CD14-positive monocyte (primary cell): Measurements from ENCODE around the gene VEPH1. TPM values are rescaled to one million over a fixed set of nuclear protein-coding genes. Genes with fewer than 3 reads are reported as not detected.

Source experiments
- DNase-seq, 3 donors: peaks; one replicate each; pipeline ENCODE4 v3.0.0-alpha.2; 2011 to 2022
- H2AFZ ChIP-seq: 2 replicates; pipeline ENCODE4 v1.6.0; 2012; ENCODE audit warnings: mild to moderate bottlenecking, low read depth, low read length, inconsistent platforms; ENCODE audit not compliant: insufficient read depth, poor library complexity, severe bottlenecking
- H3K27ac ChIP-seq, 2 donors: 1 replicate in 1 of 2; 2 replicates in 1 of 2; pipeline ENCODE4 v1.5.1; 2012 to 2013; ENCODE audit warnings: low read length in 2 of 2, control low read depth in 1 of 2, inconsistent platforms in 1 of 2, low read depth in 1 of 2, mild to moderate bottlenecking in 1 of 2
- H3K27me3 ChIP-seq, 2 donors: one replicate each; pipeline versions ENCODE4 v1.6.0 to v1.6.1; 2011 to 2013; ENCODE audit warnings: low read length in 2 of 2; ENCODE audit not compliant: control insufficient read depth in 2 of 2, insufficient read depth in 2 of 2
- H3K36me3 ChIP-seq, 2 donors: replicated peaks in 1 of 2; 1 replicate in 1 of 2; 2 replicates in 1 of 2; pipeline versions ENCODE4 v1.5.1 to v1.6.1; 2012 to 2013; ENCODE audit warnings: low read length in 2 of 2, control low read depth in 1 of 2, inconsistent platforms in 1 of 2, mild to moderate bottlenecking in 1 of 2; ENCODE audit not compliant: insufficient read depth in 2 of 2, control insufficient read depth in 1 of 2
- H3K4me1 ChIP-seq, 2 donors: 1 replicate in 1 of 2; 2 replicates in 1 of 2; pipeline versions ENCODE4 v1.5.1 to v1.6.1; 2012 to 2013; ENCODE audit warnings: low read length in 2 of 2, control low read depth in 1 of 2, inconsistent platforms in 1 of 2, mild to moderate bottlenecking in 1 of 2, moderate library complexity in 1 of 2; ENCODE audit not compliant: insufficient read depth in 2 of 2, control insufficient read depth in 1 of 2
- H3K4me2 ChIP-seq: replicated peaks from 2 replicates; pipeline ENCODE3; 2012; ENCODE audit warnings: low read length, moderate library complexity, mild to moderate bottlenecking; ENCODE audit not compliant: poor library complexity, severe bottlenecking; ENCODE audit errors: extremely low read depth
- H3K4me3 ChIP-seq, 3 experiments: fragments of 200-600 bp in 1 of 3; sonication (generic) in 1 of 3; replicated peaks in 1 of 3; 1 replicate in 2 of 3; 2 replicates in 1 of 3; pipeline ENCODE4 v1.5.1; 2011 to 2013; ENCODE audit warnings: low read length in 3 of 3, mild to moderate bottlenecking in 3 of 3, control low read depth in 2 of 3, low read depth in 2 of 3, inconsistent platforms in 1 of 3, moderate library complexity in 1 of 3
- H3K79me2 ChIP-seq: 2 replicates; pipeline ENCODE4 v1.6.0; 2012; ENCODE audit warnings: mild to moderate bottlenecking, control low read depth, inconsistent platforms, low read length, moderate library complexity; ENCODE audit not compliant: insufficient read depth
- H3K9ac ChIP-seq: 2 replicates; pipeline ENCODE4 v1.6.0; 2017; ENCODE audit warnings: low read length, mild to moderate bottlenecking; ENCODE audit not compliant: insufficient read depth, poor library complexity, severe bottlenecking
- H3K9me3 ChIP-seq, 2 donors: replicated peaks in 1 of 2; 1 replicate in 1 of 2; 2 replicates in 1 of 2; pipeline versions ENCODE4 v1.5.1 to v1.6.1; 2012 to 2013; ENCODE audit warnings: low read length in 2 of 2, control low read depth in 1 of 2; ENCODE audit not compliant: control insufficient read depth in 1 of 2, insufficient read depth in 1 of 2
- H4K20me1 ChIP-seq: 2 replicates; pipeline ENCODE4 v1.6.0; 2012; ENCODE audit warnings: mild to moderate bottlenecking, low read length, control low read depth, moderate library complexity; ENCODE audit not compliant: insufficient read depth
- H3K27ac Mint-ChIP-seq, 7 donors: one replicate each; pipeline ENCODE4 v1.8.0; 2020; ENCODE audit warnings: mild to moderate bottlenecking in 7 of 7, mixed read lengths in 7 of 7, moderate library complexity in 6 of 7, inconsistent platforms in 2 of 7
- H3K27me3 Mint-ChIP-seq, 3 donors: one replicate each; pipeline ENCODE4 v1.8.0; 2021 to 2022; ENCODE audit warnings: low read depth in 3 of 3, mild to moderate bottlenecking in 3 of 3, mixed read lengths in 3 of 3, moderate library complexity in 3 of 3, inconsistent platforms in 1 of 3
- H3K36me3 Mint-ChIP-seq, 2 donors: one replicate each; pipeline ENCODE4 v1.8.0; 2020; ENCODE audit warnings: mixed read lengths in 2 of 2, inconsistent platforms in 1 of 2, mild to moderate bottlenecking in 1 of 2
- H3K4me1 Mint-ChIP-seq: one replicate; pipeline ENCODE4 v1.8.0; 2020; ENCODE audit warnings: mild to moderate bottlenecking, mixed read lengths
- H3K4me3 Mint-ChIP-seq, 2 donors: one replicate each; pipeline ENCODE4 v1.8.0; 2020; ENCODE audit warnings: mild to moderate bottlenecking in 2 of 2, mixed read lengths in 2 of 2, moderate library complexity in 1 of 2
- H3K9me3 Mint-ChIP-seq, 7 donors: one replicate each; pipeline ENCODE4 v1.8.0; 2020 to 2022; ENCODE audit warnings: mixed read lengths in 7 of 7, mild to moderate bottlenecking in 6 of 7, moderate library complexity in 6 of 7, inconsistent platforms in 2 of 7
- CTCF ChIP-seq: fragments of 200-600 bp; IDR thresholded peaks from one replicate; pipeline ENCODE4 v1.8.0; 2022; ENCODE audit warnings: antibody characterized with exemption, mild to moderate bottlenecking
- WGBS: methylation state at CpG from one replicate; pipeline ENCODE4 v1.1.5; 2013; ENCODE audit warnings: missing lambda C conversion rate; ENCODE audit not compliant: insufficient coverage; 5-methylcytosine and 5-hydroxymethylcytosine counted together
- intact Hi-C, 2 donors: fragments of 100-400 bp; cut with micrococcal nuclease; formaldehyde crosslinking; loops; one replicate each; pipeline versions ENCODE4 v1.15.0 to v1.15.1; 2023
- polyA plus RNA-seq, 3 donors: library from polyadenylated mRNA; depleted of rRNA in 1 of 3; unstranded in 2 of 3; stranded (reverse) in 1 of 3; fragments of 300-500 nt in 2 of 3; fragments of >200 nt in 1 of 3; fragmentation: Illumina TruSeq in 2 of 3; gene quantifications; 1 replicate in 2 of 3; 2 replicates in 1 of 3; pipeline ENCODE4 v1.2.3, GENCODE V29; 2012 to 2021

The VEPH1 gene
- polyA plus RNA-seq, 3 donors: 0.44 TPM; not detected in 2

GRCh38 chr3:157390713-157391515 is 112.3 kb downstream of the VEPH1 start:
- no peak overlapping the region for H3K27ac ChIP-seq
- no peaks in the 10 kb centered on the region for H3K79me2 ChIP-seq
- peaks cover 1 to 2% (median 2%) of the 10 kb centered on the region in 3 donors for H3K27me3 Mint-ChIP-seq
- intact Hi-C loops: no loop called here
- no peak overlapping the region for H3K4me3 ChIP-seq
- H3K9ac ChIP-seq: no peak overlapping the region
- TF ChIP-seq CTCF: no peak
- 96% methylated on average over 5 of the region's 9 CpGs for WGBS
- no peak overlapping the region for H3K4me2 ChIP-seq
- no peaks in the 10 kb centered on the region for H3K4me1 ChIP-seq
- H3K36me3 ChIP-seq: no peaks in the 10 kb centered on the region
- DNase-seq: no peak
- H3K9me3 ChIP-seq: peaks cover 0 to 7% of the 10 kb centered on the region in 2 donors
- peaks cover 2 to 7% (median 4%) of the 10 kb centered on the region in 7 donors for H3K9me3 Mint-ChIP-seq
- H3K4me1 Mint-ChIP-seq: no peaks in the 10 kb centered on the region
- no peaks in the 10 kb centered on the region for H3K27me3 ChIP-seq
- H3K4me3 Mint-ChIP-seq: no peak overlapping the region
- no peak overlapping the region for H3K27ac Mint-ChIP-seq
- H4K20me1 ChIP-seq: no peaks in the 10 kb centered on the region
- H3K36me3 Mint-ChIP-seq: no peaks in the 10 kb centered on the region
- no peak overlapping the region for H2AFZ ChIP-seq

- Histone ChIP-seq H3K36me3 (no peaks in the 10 kb centered on the region), H3K9ac (no peak overlapping the region), H3K4me3 (no peak overlapping the region), H3K4me2 (no peak overlapping the region), H3K79me2 (no peaks in the 10 kb centered on the region), H2AFZ (no peak overlapping the region), H4K20me1 (no peaks in the 10 kb centered on the region), H3K9me3 (peaks cover 0 to 7% of the 10 kb centered on the region in 2 donors), H3K4me1 (no peaks in the 10 kb centered on the region), H3K27ac (no peak overlapping the region), H3K27me3 (no peaks in the 10 kb centered on the region)
- peaks cover 2 to 7% (median 4%) of the 10 kb centered on the region in 7 donors for H3K9me3 Mint-ChIP-seq
- H3K27me3 Mint-ChIP-seq: peaks cover 1 to 2% (median 1%) of the 10 kb centered on the region in 3 donors
- intact Hi-C loops: no loop called here
- no peaks in the 10 kb centered on the region for H3K36me3 Mint-ChIP-seq
- DNase-seq: no peak
- no peak overlapping the region for H3K27ac Mint-ChIP-seq
- no peaks in the 10 kb centered on the region for H3K4me1 Mint-ChIP-seq
- H3K4me3 Mint-ChIP-seq: no peak overlapping the region
- no peak for TF ChIP-seq CTCF
Measured at GRCh38 chr3:157388976-157389375, 114.2 kb downstream of the VEPH1 start.
